ENCODE results near the gene CFAP46.
"Not testable (repeated sequence)": the region's sequence is repeated elsewhere in the genome, so short reads cannot be mapped to it uniquely, and the experiment has no call there.

The CFAP46 gene

GRCh38 chr10:132926777-132927650 lies 15.4 kb downstream of the CFAP46 start:
- no peak for DNase-seq

DNA sequence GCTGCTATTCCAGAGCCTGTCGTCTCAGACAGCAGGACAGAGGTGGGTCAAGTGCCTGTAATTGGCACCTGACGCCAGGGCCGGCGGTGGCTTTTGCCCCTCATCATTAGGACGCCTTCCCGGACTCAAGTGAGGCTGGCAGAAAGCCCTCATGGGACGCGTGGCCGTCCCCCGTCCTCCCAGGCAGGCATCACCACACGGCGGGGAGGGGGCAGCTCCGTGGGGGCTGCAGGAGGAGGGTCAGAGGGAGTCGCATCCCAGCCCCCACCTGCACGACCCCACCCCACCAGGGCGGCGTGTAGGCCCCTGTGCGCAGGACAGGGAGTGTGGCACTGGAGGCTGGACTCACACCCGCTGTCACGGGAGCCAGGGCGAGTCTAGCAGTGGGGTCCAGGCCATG lies 16.3 kb downstream of the CFAP46 start:
- no peak for DNase-seq

DNA sequence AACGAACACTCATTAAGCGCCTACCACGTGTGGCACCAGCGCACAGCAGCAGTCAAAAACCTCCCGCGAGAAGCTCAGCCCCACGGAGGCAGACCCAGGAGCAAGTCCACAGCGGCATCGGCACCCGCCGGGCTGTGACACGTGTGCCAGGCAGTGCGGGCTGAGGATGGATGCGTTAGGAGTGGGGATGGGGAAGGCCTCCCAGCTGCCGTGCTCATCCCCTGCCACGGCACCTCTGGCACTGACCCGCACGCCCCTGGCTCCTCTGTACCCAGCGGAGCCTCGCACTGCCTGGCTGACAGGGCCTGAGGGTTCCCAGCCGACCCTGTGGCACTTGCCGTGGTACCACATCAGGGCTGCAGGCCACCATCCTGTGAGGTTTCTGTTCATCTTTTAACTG lies 16.8 kb downstream of the CFAP46 start:
- no peak for DNase-seq

DNA sequence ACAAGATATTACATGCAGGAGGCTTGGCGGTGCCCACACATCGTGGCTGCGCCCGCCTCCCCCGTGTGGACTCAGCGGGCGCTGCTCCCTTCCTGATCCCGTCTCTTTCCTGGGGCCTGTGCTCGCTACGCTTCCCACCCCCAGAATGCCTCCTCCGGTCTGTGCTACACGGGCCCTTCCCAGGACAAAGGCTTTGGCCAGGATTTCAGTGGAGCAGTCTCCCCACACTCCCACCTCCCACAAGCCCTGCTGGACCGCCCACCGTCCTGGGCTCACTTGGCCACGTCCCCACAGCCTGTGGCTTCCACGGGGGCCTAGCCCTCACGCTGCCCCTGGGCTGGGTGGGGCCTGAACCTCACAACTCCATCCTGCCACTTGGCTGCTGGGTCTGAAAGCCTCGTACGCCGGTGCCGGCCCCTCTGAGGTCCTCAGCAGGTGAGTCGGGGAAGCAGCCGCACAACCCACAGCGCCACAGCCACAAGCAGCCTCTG lies 17.3 kb downstream of the CFAP46 start:
- DNase-seq = no peak

DNA sequence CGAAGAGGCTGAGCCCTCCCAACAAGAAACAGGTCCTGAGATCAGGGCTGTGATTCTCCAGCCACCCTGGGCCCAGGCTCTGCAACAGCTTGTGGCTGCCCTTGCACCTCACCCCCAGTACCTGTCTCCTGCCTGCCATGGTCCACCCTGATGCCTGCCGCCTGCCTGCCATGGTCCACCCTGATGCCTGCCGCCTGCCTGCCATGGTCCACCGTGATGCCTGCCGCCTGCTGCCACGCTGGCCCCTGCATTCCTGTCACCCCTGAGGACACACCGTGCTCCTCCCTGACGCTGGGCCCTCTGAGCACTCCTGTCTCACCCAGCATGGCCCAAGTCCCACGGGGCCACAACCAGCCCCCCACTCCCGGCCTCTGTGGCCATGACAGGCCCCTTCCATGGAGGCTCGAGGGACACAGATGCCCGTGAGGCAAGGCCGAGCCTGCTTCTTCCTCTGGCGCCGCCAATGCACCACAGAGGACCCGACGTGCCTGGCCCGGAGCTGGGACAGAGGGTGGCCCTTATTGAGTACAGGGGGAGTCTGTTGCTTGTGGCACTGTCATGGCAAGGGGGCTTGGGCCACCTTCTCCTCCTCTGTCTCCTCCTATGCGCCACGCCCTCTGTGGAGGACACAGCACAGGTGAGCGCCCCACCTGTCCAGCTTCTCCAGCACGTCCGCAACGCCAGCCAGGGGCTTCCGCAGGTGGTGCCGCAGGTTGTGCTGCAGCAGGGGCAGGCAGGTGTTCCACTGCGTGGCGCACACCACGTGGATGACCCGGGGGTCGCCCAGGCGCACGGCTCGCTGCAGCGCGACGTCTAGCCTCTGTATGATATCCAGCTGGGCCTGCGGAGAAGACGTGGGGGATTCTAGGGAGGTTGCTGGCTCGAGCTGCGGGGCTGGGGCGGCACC lies 18.1 kb downstream of the CFAP46 start:
- no peak for DNase-seq

- DNase-seq = not testable (repeated sequence)
Observed at GRCh38 chr10:132923384-132923783, 19.0 kb downstream of the CFAP46 start.

- no peak for DNase-seq
Observed at GRCh38 chr10:132922872-132923271, 19.5 kb downstream of the CFAP46 start.

DNA sequence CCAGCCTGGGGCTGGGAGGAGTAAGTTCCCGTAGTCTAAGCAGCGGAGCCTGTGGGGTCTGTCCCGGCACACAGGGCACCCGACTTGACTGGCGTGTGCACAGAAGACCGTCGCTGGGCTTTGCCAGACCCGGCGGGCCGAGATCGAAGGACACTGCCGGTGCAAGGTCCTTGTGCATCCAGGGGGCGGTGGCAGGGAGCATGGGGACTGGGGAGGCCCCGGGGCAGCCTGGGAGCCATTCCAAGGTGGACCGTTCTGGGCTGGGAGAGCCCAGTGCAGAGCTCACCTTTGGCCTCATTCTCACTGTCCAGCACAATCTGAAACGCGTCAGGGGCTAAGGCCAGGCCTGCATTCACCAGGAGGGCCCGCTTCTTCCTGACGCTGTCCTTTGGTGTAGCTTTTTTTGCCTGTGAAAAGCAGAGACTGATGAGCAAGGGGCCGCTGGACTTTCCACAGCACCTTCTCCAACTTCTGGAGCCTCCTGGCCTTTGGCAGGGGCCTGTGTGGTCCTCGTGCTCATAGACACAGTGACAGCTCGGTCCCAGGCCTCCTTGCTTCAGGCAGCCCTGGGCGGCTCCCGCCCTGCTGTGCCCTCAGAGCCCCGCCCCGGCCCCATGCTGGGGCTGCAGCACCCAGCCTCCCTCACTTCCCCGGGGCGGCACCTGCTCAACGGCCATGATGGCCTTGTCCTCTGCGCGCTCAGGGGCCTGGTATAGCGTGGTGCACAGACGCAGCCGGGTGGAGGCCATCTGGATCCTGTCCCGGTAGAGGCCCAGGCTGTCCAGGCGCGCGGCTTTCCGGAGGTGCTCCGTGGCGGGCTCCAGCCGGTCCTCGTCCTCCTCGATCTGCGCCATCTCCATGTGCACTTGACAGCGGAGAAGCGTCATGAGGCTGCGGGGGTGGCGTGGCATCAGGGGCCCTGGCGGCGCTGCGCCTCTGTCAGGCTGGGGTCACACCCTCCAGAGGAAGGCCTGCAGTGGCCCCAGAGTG lies 20.3 kb downstream of the CFAP46 start:
- DNase-seq = no peak

DNA sequence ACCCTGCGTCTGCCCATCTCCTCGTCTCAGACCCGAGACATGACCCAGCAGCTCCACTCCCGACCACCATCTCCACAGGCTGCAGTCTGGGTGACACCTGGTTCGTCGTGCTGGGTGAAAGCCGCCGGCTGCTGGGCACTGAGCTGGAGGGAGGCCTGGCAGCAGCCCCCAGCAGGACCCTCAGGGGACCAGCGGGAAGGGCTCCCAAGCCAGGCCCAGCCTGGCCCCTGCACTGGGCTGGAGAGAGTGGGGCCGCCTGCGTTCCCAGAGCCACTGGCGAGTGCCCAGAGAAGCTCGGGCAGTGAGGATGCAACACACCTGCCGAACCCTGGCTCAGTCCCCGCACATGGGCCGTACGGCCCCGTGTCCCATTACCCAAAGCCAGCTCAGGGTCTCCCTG lies 21.3 kb downstream of the CFAP46 start:
- DNase-seq = no peak

GRCh38 chr10:132920101-132920925 lies 22.1 kb downstream of the CFAP46 start:
- no peak for DNase-seq

- DNase-seq = no peak
Observed at GRCh38 chr10:132919374-132920100, 22.8 kb downstream of the CFAP46 start.

GRCh38 chr10:132918617-132919373 lies 23.6 kb downstream of the CFAP46 start:
- DNase-seq = no peak

DNA sequence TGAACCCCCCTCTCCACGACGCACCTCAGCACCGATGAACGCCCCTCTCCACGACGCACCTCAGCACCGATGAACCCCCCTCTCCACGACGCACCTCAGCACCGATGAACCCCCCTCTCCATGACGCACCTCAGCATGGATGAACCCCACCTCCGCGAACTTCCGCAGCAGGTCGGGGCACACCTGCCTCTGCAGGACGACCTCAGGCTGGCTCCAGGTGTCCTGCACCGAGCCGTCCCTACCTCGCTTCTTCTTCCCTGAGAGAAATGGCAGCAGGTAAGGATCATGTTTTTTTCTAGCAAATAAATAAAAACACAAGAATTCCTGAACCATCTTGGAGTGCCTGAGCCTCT lies 24.1 kb downstream of the CFAP46 start:
- DNase-seq = no peak

DNA sequence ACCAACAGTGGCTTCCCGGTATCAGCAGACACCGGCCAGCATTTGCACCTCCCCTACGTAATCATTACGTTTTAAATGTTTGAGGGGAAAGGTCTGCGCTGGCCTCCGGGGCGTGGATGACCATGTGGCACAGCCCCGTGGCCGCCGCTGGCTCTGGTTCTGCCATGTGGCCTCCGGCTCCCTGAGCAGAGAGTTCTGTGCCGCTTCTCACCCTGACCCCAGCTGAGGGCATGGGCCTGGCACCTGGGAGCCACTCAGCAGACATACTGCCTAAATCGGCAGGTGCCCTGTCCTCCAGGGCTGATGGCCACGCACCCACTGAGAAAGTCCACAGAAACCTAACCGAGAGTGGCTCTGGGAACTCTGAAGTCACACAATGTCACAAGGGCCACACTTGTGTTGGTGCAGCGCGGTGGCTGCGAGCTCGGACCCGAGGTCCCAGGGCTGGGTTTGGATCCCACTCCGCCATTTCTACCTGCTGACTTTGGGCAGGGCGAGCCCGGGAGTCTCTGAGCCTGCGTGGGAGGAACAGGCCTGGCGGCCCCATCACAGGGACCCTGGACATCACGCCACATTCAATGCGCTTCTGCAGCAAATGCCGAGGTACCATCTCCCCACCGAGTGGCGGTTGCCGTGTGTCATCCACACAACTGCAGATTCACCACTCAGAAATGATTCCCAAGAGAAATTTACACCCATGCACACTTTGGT lies 25.3 kb downstream of the CFAP46 start:
- no peak for DNase-seq

DNA sequence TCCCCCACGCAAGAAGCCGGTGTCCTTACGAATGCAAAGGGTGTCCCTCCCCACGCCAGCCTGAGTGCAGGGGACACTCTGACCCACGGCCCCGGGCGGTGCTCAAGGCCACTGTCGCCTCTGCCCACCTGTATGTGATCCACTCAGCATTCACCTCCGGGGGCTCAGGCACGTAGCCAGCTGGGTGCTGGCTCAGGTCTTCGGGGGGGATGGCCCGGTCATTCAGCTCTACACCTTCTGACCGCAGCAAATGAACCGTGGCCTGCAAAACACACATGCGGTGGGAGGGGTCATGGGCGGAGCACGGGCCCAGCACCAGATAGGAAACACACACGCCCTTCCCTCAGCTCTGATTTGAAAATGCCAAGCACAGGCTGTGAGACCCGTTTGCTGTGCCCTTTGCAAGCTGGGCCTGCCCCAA lies 25.9 kb downstream of the CFAP46 start:
- DNase-seq = no peak

DNA sequence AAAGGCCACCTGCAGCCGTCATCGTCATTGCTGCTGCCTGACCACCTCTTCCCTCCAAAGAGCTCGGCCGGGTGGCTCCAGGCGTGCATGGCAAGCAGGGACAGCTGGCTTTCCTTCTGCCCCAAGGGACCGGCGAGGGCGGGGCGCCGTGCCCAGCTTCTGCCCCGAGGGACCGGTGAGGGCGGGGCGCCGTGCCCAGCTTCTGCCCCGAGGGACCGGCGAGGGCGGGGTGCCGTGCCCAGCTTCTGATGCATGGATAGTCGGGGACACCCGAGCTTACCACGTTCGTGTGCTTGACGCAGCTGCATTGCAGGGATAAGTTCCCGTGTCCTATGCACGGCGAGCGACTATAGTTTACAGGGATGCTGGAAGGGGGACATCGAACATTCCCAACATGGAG lies 27.0 kb downstream of the CFAP46 start:
- DNase-seq = no peak

- no peak for DNase-seq
Observed at GRCh38 chr10:132914732-132915131, 27.6 kb downstream of the CFAP46 start.

GRCh38 chr10:132913559-132914115 lies 28.7 kb downstream of the CFAP46 start:
- no peak for DNase-seq

All from stimulated activated naive CD4-positive, alpha-beta T cell treated with Interleukin-2 at 50 U/mL for 16 hours (primary cell).